T-helper 2 cell treated with Interferon-gamma antibody and Interleukin-4, amounts not matched to agents 5 μg/mL and 100 μg/mL, for 36 hours (primary cell): ENCODE measurements around the gene CCDC197.

Source experiments
- DNase-seq: peaks from one replicate; pipeline ENCODE4 v3.0.0; 2021; ENCODE audit warnings: low spot score
- H3K27ac Mint-ChIP-seq: one replicate; pipeline ENCODE4 v1.8.0; 2021; ENCODE audit warnings: mild to moderate bottlenecking, mixed read lengths
- H3K27me3 Mint-ChIP-seq: one replicate; pipeline ENCODE4 v1.8.0; 2021; ENCODE audit warnings: low read depth, mixed read lengths
- H3K36me3 Mint-ChIP-seq: one replicate; pipeline ENCODE4 v1.8.0; 2021; ENCODE audit warnings: low read depth, mixed read lengths
- H3K4me1 Mint-ChIP-seq: one replicate; pipeline ENCODE4 v1.8.0; 2021; ENCODE audit warnings: low read depth, mixed read lengths
- H3K4me3 Mint-ChIP-seq: one replicate; pipeline ENCODE4 v1.8.0; 2022; ENCODE audit warnings: mild to moderate bottlenecking, moderate library complexity, mixed read lengths
- H3K9me3 Mint-ChIP-seq: one replicate; pipeline ENCODE4 v1.8.0; 2021; ENCODE audit warnings: mixed read lengths

CCDC197 gene

DNA sequence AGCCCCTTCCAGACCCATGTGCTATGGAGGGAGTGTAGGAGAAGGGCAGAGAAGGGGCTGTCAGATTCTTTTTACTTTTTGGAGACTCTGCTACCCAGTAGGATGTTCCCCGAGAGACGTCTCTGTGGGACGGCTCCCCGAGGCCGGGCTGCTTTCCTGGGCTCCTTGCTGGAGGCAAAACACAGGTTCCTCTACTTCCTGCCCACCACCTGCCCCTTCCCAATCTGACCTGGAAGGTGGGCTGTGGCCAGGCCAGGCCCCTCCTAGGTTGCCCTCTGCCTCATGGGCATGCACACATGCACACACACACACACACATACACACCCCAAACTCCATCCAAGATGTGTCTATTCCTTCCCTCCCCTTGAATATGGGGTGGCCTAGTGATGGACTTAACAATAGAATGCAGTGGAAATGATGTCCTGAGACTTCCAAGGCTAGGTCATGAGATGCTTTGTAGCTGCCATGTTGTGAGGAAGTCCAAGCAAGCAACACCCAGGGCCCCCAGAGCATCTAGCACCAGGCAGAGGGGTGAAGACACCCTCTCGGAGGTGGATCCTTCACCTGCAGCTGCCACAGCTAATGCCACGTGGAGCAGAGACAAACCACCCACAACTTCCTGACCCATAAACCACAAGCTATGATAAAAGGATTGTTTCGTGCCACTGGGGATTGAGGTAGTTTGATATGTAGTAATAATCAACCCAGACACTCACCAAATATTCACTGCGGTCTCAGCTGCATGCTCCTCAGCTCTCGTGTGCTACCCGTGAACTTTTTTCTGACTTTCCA is 19.1 kb upstream of the CCDC197 start:
- peak overlapping the region; percentile 89 for H3K4me3 Mint-ChIP-seq
- peak; percentile 84 for DNase-seq
- peak overlapping the region; percentile 100 for H3K27ac Mint-ChIP-seq
- H3K27me3 Mint-ChIP-seq = no peaks in the 10 kb centered on the region
- H3K9me3 Mint-ChIP-seq = peaks cover 22% of the 10 kb centered on the region
- H3K4me1 Mint-ChIP-seq = peaks cover 66% of the 10 kb centered on the region
- H3K36me3 Mint-ChIP-seq = peaks cover 41% of the 10 kb centered on the region

DNA sequence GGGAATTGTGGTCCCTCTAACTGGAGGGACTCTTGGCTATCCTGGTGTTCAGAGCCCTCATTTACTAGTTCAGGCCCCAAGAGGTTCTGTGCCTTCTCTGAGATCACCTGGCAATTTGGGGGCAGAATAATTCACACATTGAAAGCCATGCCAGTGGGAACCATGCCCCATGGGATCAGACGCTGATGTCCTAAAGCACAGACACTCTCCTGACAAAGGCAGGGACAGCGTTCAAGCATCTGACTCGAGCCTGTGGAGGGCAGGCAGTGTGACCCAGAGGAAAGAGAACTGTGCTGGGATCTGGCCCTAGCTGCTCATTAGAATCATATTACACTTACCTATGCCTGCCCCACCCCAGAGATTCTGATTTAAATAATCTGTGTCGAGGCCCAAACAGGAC is 18.4 kb upstream of the CCDC197 start:
- no peak for DNase-seq
- H3K9me3 Mint-ChIP-seq = peaks cover 22% of the 10 kb centered on the region
- H3K36me3 Mint-ChIP-seq = peaks cover 38% of the 10 kb centered on the region
- H3K4me3 Mint-ChIP-seq = peak overlapping the region; percentile 89
- no peaks in the 10 kb centered on the region for H3K27me3 Mint-ChIP-seq
- H3K27ac Mint-ChIP-seq = peak overlapping the region; percentile 100
- H3K4me1 Mint-ChIP-seq = peaks cover 62% of the 10 kb centered on the region

DNA sequence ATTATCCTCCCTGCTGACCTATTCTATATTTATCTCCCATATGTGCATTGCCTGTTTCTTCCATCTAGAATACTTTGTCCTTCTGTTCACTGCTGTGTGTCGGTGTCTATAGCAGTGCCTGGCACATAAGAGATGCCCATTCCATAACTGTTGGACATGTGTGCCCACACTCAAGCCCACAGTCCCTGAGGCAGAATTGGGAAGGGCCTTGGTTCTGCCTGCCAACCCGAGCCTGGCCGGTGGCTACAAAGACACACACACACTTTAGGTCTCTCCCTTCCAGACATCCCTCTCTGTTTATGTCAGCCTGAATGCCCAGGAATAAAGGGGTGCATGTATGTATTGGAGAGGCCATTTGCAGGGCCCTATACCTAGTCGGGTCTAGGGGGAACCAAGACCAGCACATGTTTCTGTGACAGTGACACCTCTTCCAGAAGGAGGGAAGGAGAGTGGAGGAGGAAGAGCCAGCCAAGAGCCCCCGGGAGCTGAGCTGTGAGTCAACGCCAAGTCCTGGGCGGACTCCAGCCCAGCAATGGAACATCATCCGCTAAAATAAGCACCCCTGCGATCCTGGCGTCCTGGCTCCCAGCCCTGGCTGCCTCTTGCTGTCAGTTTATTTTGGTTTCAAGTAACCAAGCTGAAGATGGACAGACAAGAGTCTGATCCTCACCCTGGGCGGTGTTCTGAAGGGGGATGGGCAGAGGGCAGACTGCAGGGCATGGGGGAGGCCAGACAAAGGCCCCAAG is 16.5 kb upstream of the CCDC197 start:
- H3K4me1 Mint-ChIP-seq = peaks cover 47% of the 10 kb centered on the region
- H3K36me3 Mint-ChIP-seq = peaks cover 29% of the 10 kb centered on the region
- peak overlapping the region; percentile 77 for H3K27ac Mint-ChIP-seq
- no peak for DNase-seq
- peaks cover 22% of the 10 kb centered on the region for H3K9me3 Mint-ChIP-seq
- no peaks in the 10 kb centered on the region for H3K27me3 Mint-ChIP-seq
- no peak overlapping the region for H3K4me3 Mint-ChIP-seq

DNA sequence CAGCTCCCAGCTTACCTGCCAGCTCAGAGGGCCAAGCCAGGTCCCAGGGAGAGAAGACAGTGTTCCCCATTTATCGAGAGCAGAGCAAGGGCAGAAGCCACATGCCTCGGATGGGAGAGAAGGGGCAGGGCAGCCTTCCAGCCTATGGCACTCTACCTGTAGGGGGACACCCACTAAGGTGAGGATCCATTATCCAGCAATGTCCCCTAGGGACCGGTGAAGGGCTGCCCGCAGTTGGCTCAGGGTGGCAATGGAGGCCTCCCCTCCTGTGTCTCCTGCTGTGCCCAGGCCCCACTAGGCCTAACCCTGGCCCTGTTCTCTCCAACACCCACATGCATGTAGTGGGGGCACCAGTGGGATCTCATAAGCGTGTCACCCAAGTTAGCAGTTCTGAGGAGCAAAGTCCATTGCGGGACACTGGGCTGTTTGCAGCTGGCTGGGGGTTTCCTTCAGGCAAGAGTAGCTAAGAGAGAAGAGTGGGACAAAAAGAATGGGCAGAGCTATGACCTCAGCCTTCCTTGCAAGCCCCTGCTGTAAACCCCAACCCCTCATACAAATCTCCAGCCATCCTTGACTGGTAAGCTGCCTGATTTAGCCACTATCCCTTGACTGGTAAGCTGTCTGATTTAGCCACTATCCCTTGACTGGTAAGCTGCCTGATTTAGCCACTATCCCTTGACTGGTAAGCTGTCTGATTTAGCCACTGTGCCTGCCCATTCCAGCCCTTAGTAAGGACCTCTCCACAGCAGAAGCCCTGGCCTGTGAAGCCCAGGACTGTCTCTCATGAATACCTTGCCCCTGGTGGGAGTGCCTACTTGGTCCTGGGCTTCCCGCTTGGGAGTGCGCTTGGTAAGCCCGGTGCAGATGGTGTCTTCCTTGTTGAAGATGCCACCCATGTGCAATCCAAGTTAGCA is 15.5 kb upstream of the CCDC197 start:
- H3K4me1 Mint-ChIP-seq = peaks cover 40% of the 10 kb centered on the region
- no peak overlapping the region for H3K27ac Mint-ChIP-seq

GRCh38 chr14:93982230-93983007 is 14.7 kb upstream of the CCDC197 start:
- Mint-ChIP-seq H3K4me1 (peaks cover 32% of the 10 kb centered on the region), H3K27me3 (no peaks in the 10 kb centered on the region)

More for the DNA sequence above, 15.5 kb upstream of the CCDC197 start:
- H3K27me3 Mint-ChIP-seq = no peaks in the 10 kb centered on the region
- no peak overlapping the region for H3K4me3 Mint-ChIP-seq
- DNase-seq = no peak
- H3K36me3 Mint-ChIP-seq = peaks cover 23% of the 10 kb centered on the region
- peaks cover 21% of the 10 kb centered on the region for H3K9me3 Mint-ChIP-seq

GRCh38 chr14:93984070-93984469 is 13.0 kb upstream of the CCDC197 start:
- no peaks in the 10 kb centered on the region for H3K27me3 Mint-ChIP-seq
- H3K9me3 Mint-ChIP-seq = peaks cover 6% of the 10 kb centered on the region
- no peak overlapping the region for H3K27ac Mint-ChIP-seq
- peaks cover 15% of the 10 kb centered on the region for H3K4me1 Mint-ChIP-seq
- DNase-seq = no peak
- H3K4me3 Mint-ChIP-seq = no peak overlapping the region
- peaks cover 8% of the 10 kb centered on the region for H3K36me3 Mint-ChIP-seq

More at GRCh38 chr14:93982230-93983007, 14.7 kb upstream of the CCDC197 start:
- Mint-ChIP-seq H3K4me3 (no peak overlapping the region), H3K27ac (no peak overlapping the region), H3K9me3 (peaks cover 14% of the 10 kb centered on the region), H3K36me3 (peaks cover 16% of the 10 kb centered on the region)
- DNase-seq = no peak

DNA sequence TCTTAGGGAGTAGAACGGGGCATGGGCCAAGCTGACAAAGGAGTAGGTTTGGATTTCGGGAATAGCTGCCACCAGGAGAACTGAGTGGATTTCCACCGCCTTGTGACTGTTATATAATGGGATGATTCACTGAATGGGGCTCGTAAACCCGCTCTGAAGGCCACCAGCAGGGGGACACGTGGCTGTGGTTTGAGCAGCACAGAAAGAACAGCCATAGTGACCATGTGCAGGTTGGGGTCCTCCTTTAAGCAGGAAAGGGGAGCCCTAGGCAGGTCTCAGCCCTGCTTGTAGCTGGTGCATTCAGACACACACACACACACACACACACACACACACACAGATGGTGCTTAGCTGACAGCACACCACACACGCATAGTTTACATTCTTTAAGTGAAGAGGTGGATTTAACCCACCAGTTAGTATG is 12.1 kb upstream of the CCDC197 start:
- H3K27ac Mint-ChIP-seq = no peak overlapping the region
- H3K4me3 Mint-ChIP-seq = no peak overlapping the region
- H3K4me1 Mint-ChIP-seq = peaks cover 12% of the 10 kb centered on the region
- no peak for DNase-seq
- no peaks in the 10 kb centered on the region for H3K27me3 Mint-ChIP-seq
- peaks cover 4% of the 10 kb centered on the region for H3K36me3 Mint-ChIP-seq
- H3K9me3 Mint-ChIP-seq = peaks cover 3% of the 10 kb centered on the region

GRCh38 chr14:93986955-93987354 is 10.1 kb upstream of the CCDC197 start:
- DNase-seq = no peak
- Mint-ChIP-seq H3K9me3 (no peaks in the 10 kb centered on the region), H3K4me1 (peaks cover 6% of the 10 kb centered on the region), H3K27me3 (no peaks in the 10 kb centered on the region), H3K36me3 (no peaks in the 10 kb centered on the region), H3K4me3 (no peak overlapping the region), H3K27ac (no peak overlapping the region)

DNA sequence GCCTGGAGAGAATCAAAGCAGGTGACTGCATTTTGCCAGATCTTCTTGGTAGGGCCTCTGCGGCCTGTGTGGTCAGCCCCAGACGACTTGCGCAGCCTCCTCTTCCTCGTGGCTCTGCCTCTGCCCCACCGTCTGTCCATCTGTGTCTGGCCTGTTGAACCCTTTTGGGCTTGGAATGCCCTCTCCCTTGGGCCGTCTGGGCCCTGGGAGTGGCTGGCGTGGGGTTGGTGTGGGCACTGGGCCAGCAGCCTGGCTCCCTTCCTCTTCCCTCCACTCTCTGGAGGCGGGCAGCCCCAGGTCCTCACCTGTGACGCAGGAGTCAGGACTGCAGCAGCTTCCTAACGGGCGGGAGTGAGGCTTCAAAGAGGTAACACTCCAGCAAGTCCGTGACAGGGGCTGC is 9.7 kb upstream of the CCDC197 start:
- Mint-ChIP-seq H3K4me1 (peaks cover 7% of the 10 kb centered on the region), H3K27ac (no peak overlapping the region), H3K4me3 (no peak overlapping the region), H3K27me3 (no peaks in the 10 kb centered on the region), H3K36me3 (no peaks in the 10 kb centered on the region), H3K9me3 (no peaks in the 10 kb centered on the region)
- DNase-seq = no peak

DNA sequence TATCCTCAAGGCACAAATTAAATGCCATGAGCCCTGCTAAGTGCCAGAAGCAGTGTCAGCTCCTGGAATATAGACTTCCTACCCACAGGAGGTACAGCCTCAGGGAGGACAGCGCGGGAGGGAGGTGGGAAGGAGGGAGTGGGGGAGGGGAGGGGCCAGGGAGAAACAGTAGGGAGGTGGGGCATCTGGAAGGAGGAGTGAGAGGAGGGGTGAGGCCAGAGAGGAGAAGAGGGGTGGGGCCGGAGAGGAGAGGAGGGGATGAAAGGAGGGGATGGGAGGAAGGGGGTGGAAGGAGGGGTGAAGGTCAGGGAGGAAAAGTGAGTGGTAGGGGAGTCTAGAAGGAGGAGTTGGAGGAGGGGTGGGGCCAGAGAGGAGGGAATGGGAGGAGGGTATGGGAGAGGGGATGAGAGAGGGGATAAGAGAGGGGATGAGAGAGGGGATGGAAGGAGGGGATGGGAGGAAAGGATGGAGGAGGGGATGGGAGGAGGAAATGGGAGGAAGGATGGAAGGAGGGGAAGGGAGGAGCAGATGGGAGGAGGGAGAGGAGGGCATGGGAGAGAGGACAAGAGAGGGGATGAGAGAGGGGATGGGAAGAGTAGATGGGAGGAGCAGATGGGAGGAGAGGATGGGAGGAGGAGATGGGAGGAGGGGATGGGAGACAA is 9.2 kb upstream of the CCDC197 start:
- no peak overlapping the region for H3K4me3 Mint-ChIP-seq
- H3K27ac Mint-ChIP-seq = no peak overlapping the region
- no peaks in the 10 kb centered on the region for H3K9me3 Mint-ChIP-seq
- H3K36me3 Mint-ChIP-seq = no peaks in the 10 kb centered on the region
- H3K27me3 Mint-ChIP-seq = no peaks in the 10 kb centered on the region
- peaks cover 7% of the 10 kb centered on the region for H3K4me1 Mint-ChIP-seq
- no peak for DNase-seq

GRCh38 chr14:93989939-93990338 is 7.2 kb upstream of the CCDC197 start:
- Mint-ChIP-seq H3K27me3 (no peaks in the 10 kb centered on the region), H3K4me1 (peaks cover 15% of the 10 kb centered on the region), H3K27ac (peak overlapping the region; percentile 2), H3K9me3 (no peaks in the 10 kb centered on the region), H3K4me3 (no peak overlapping the region), H3K36me3 (no peaks in the 10 kb centered on the region)
- DNase-seq = no peak

DNA sequence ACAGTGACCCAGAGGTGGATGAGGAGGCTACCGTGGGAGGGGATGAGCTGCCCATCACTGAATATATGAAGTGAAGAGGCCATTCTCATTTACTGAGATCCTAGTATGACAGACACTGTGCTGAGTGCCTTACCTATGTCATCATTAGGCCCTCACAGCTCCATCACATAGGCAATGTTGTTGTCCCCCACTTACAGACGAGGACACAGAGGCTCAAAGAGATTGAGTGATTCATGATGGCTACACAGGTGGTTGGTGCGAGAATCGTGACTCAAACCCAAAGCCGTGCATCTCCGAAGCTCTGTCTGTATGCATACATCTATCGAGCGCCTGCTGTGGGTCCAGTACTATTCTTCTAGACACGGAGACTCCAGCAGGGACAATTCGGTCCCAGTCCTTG is 5.9 kb upstream of the CCDC197 start:
- no peak overlapping the region for H3K27ac Mint-ChIP-seq
- peaks cover 24% of the 10 kb centered on the region for H3K4me1 Mint-ChIP-seq
- H3K27me3 Mint-ChIP-seq = no peaks in the 10 kb centered on the region
- no peaks in the 10 kb centered on the region for H3K9me3 Mint-ChIP-seq
- no peaks in the 10 kb centered on the region for H3K36me3 Mint-ChIP-seq
- H3K4me3 Mint-ChIP-seq = no peak overlapping the region
- DNase-seq = no peak

- Mint-ChIP-seq H3K27me3 (no peaks in the 10 kb centered on the region), H3K4me3 (no peak overlapping the region), H3K4me1 (peaks cover 24% of the 10 kb centered on the region), H3K36me3 (no peaks in the 10 kb centered on the region), H3K9me3 (no peaks in the 10 kb centered on the region), H3K27ac (no peak overlapping the region)
- DNase-seq = no peak
These were observed 5.5 kb upstream of the CCDC197 start for GRCh38 chr14:93991649-93992048.
